ENCODE results near the gene PZP.

- no peak for TF ChIP-seq CTCF (IDR thresholded peaks at IDR 0.05; ENCODE audit: insufficient read depth, low read length)
- TF ChIP-seq SPI1 (IDR thresholded peaks at IDR 0.05; ENCODE audit: borderline replicate concordance, low read depth): no peak
- TF ChIP-seq POLR2AphosphoS5 (IDR thresholded peaks at IDR 0.05; ENCODE audit: low read depth): no peak
- no peak for TF ChIP-seq REST (IDR thresholded peaks at IDR 0.05; ENCODE audit: insufficient replicate concordance, low read depth)
These were observed 35.9 kb upstream of the PZP start for GRCh38 chr12:9243999-9244649.
